Cerebellar nuclear complex (tissue), 1 donor: ENCODE measurements around the gene MINDY2.

Experiments used
- DNase-seq, 2 experiments: peaks; one replicate each; lab custom pipeline; 2025; lab: John Stamatoyannopoulos, UW

Gene MINDY2

GRCh38 chr15:58770857-58771620 is at the start of gene MINDY2:
Gene MINDY2 (plus strand): TSS chr15:58771302. CDS start chr15:58771396, 94 bp downstream.
- DNase-seq, result peak; percentile 68 to 85

GRCh38 chr15:58724466-58724865 is 46.6 kb upstream of the MINDY2 start:
- DNase-seq, result no peak

GRCh38 chr15:58726867-58727266 is 44.2 kb upstream of the MINDY2 start:
- no peak for DNase-seq

GRCh38 chr15:58731756-58732535 is 39.2 kb upstream of the MINDY2 start:
- no peak for DNase-seq

- DNase-seq, result no peak
Measured at GRCh38 chr15:58732625-58733363, 38.3 kb upstream of the MINDY2 start.

- DNase-seq, result no peak
Measured at GRCh38 chr15:58734859-58735258, 36.2 kb upstream of the MINDY2 start.

GRCh38 chr15:58736018-58736643 is 35.0 kb upstream of the MINDY2 start:
- no peak for DNase-seq

GRCh38 chr15:58737298-58737697 is 33.8 kb upstream of the MINDY2 start:
- no peak for DNase-seq

- no peak for DNase-seq
Measured at GRCh38 chr15:58738046-58738707, 32.9 kb upstream of the MINDY2 start.

GRCh38 chr15:58740436-58740835 is 30.7 kb upstream of the MINDY2 start:
- no peak for DNase-seq

GRCh38 chr15:58741032-58741431 is 30.1 kb upstream of the MINDY2 start:
- DNase-seq, result no peak

GRCh38 chr15:58742022-58742813 is 28.9 kb upstream of the MINDY2 start:
- DNase-seq, result no peak

GRCh38 chr15:58742819-58743502 is 28.1 kb upstream of the MINDY2 start:
- DNase-seq, result no peak

GRCh38 chr15:58746174-58746573 is 24.9 kb upstream of the MINDY2 start:
- DNase-seq, result no peak

- DNase-seq, result no peak
Measured at GRCh38 chr15:58748040-58748851, 22.9 kb upstream of the MINDY2 start.

- no peak for DNase-seq
Measured at GRCh38 chr15:58748852-58749531, 22.1 kb upstream of the MINDY2 start.

GRCh38 chr15:58749532-58750337 is 21.4 kb upstream of the MINDY2 start, which contains the start of gene ADAM10:
Gene ADAM10 (minus strand): TSS chr15:58749707. CDS start chr15:58749534, 173 bp downstream.
- peak; percentile 98 for DNase-seq

GRCh38 chr15:58752716-58753115 is 18.4 kb upstream of the MINDY2 start:
- DNase-seq, result no peak
